WTC11 (cell line): ENCODE data around the gene PRKAG2. TPM values are rescaled to one million over a fixed set of nuclear protein-coding genes. Genes with fewer than 3 reads are reported as not detected.

Source experiments
- ATAC-seq: fragments of 200-7000 bp; cut with Tn5 transposase; 2 replicates; pipeline ENCODE4 v1.10.0; 2021; ENCODE audit warnings: mild to moderate bottlenecking, moderate library complexity
- CTCF ChIA-PET: fragments of 300-600 bp; sonication (Branson Sonifier 250); formaldehyde crosslinking; loops from one replicate; lab custom pipeline; 2021; ENCODE audit warnings: antibody characterized with exemption; lab: Charles Lee
- POLR2A ChIA-PET: fragments of 350-600 bp; sonication (Branson Sonifier 250); formaldehyde crosslinking; loops from one replicate; lab custom pipeline; 2021; ENCODE audit warnings: antibody characterized with exemption; lab: Charles Lee
- DNase-seq: peaks from one replicate; pipeline ENCODE4 v3.0.0; 2021; ENCODE audit warnings: low spot score
- H3K27ac Mint-ChIP-seq: 2 replicates; pipeline ENCODE4 v1.8.0; 2021; ENCODE audit warnings: mixed read lengths
- H3K27me3 Mint-ChIP-seq: 2 replicates; pipeline ENCODE4 v1.8.0; 2021; ENCODE audit warnings: low read depth, mild to moderate bottlenecking, moderate library complexity, mixed read lengths
- H3K36me3 Mint-ChIP-seq: 2 replicates; pipeline ENCODE4 v1.8.0; 2021; ENCODE audit warnings: mixed read lengths
- H3K4me1 Mint-ChIP-seq: 2 replicates; pipeline ENCODE4 v1.8.0; 2022; ENCODE audit warnings: mixed read lengths
- H3K4me3 Mint-ChIP-seq: 2 replicates; pipeline ENCODE4 v1.8.0; 2021; ENCODE audit warnings: mild to moderate bottlenecking, moderate library complexity, mixed read lengths
- H3K9me3 Mint-ChIP-seq: 2 replicates; pipeline ENCODE4 v1.8.0; 2021; ENCODE audit warnings: mixed read lengths
- ATF6 ChIP-seq: sonication (generic); formaldehyde crosslinking; IDR thresholded peaks from 2 replicates; pipeline ENCODE4 v1.8.1; 2023; ENCODE audit warnings: mild to moderate bottlenecking, missing genetic modification reagents
- CBFB ChIP-seq: sonication (generic); formaldehyde crosslinking; IDR thresholded peaks from 2 replicates; pipeline ENCODE4 v1.8.1; 2022; ENCODE audit warnings: mild to moderate bottlenecking, low read depth, missing genetic modification reagents
- ELF4 ChIP-seq: sonication (generic); formaldehyde crosslinking; IDR thresholded peaks from 2 replicates; pipeline ENCODE4 v1.8.1; 2022; ENCODE audit warnings: low read depth, mild to moderate bottlenecking, moderate library complexity, missing genetic modification reagents
- EMX1 ChIP-seq: fragments of 250-450 bp; sonication (Bioruptor Pico); IDR thresholded peaks from 2 replicates; pipeline ENCODE4 v1.8.0; 2021; ENCODE audit warnings: mild to moderate bottlenecking
- ERG ChIP-seq: fragments of 250-450 bp; sonication (Bioruptor Pico); IDR thresholded peaks from 2 replicates; pipeline ENCODE4 v1.8.0; 2021; ENCODE audit warnings: mild to moderate bottlenecking
- ETV6 ChIP-seq: sonication (generic); formaldehyde crosslinking; IDR thresholded peaks from 2 replicates; pipeline ENCODE4 v1.8.1; 2022; ENCODE audit warnings: mild to moderate bottlenecking, missing genetic modification reagents
- GABPB1 ChIP-seq: sonication (generic); formaldehyde crosslinking; IDR thresholded peaks from 2 replicates; pipeline ENCODE4 v1.8.1; 2023; ENCODE audit warnings: mild to moderate bottlenecking, missing genetic modification reagents
- IRF2 ChIP-seq: sonication (generic); formaldehyde crosslinking; IDR thresholded peaks from 2 replicates; pipeline ENCODE4 v1.8.0; 2022; ENCODE audit warnings: low read depth, missing genetic modification reagents, borderline replicate concordance
- NFATC4 ChIP-seq: fragments of 250-450 bp; sonication (Bioruptor Pico); IDR thresholded peaks from 2 replicates; pipeline ENCODE4 v1.9.0; 2021; ENCODE audit warnings: mild to moderate bottlenecking
- PRRX2 ChIP-seq: fragments of 250-450 bp; sonication (Bioruptor Pico); IDR thresholded peaks from 2 replicates; pipeline ENCODE4 v1.8.0; 2021; ENCODE audit warnings: mild to moderate bottlenecking
- RELA ChIP-seq: sonication (generic); formaldehyde crosslinking; IDR thresholded peaks from 2 replicates; pipeline ENCODE4 v1.8.1; 2022; ENCODE audit warnings: missing genetic modification reagents, mild to moderate bottlenecking, borderline replicate concordance
- ZBTB21 ChIP-seq: sonication (generic); formaldehyde crosslinking; IDR thresholded peaks from 2 replicates; pipeline ENCODE4 v1.8.1; 2023; ENCODE audit warnings: mild to moderate bottlenecking, missing genetic modification reagents, borderline replicate concordance
- ZMAT4 ChIP-seq: fragments of 250-450 bp; sonication (Bioruptor Pico); IDR thresholded peaks from 2 replicates; pipeline ENCODE4 v1.9.0; 2021; ENCODE audit warnings: mild to moderate bottlenecking
- ZNF219 ChIP-seq: sonication (generic); formaldehyde crosslinking; IDR thresholded peaks from 2 replicates; pipeline ENCODE4 v1.8.0; 2023; ENCODE audit warnings: missing genetic modification reagents, mild to moderate bottlenecking, borderline replicate concordance
- ZNF512 ChIP-seq: sonication (generic); formaldehyde crosslinking; IDR thresholded peaks from 2 replicates; pipeline ENCODE4 v1.8.1; 2022; ENCODE audit warnings: missing genetic modification reagents, borderline replicate concordance
- total RNA-seq: library from RNA; stranded (reverse); gene quantifications from 3 replicates; pipeline ENCODE4 v1.2.3, GENCODE V29; 2021

Gene PRKAG2
- total RNA-seq, 1 experiment from 2014 or later: 20.3 TPM

GRCh38 chr7:151682831-151683614 lies 193.9 kb downstream of the PRKAG2 start (continued):
- no peak for TF ChIP-seq ATF6 (CRISPR knock-in tag)

- H3K36me3 Mint-ChIP-seq: no peaks in the 10 kb centered on the region
- TF ChIP-seq IRF2 (CRISPR knock-in tag) (no peak), PRRX2 (CRISPR knock-in tag) (no peak), NFATC4 (no peak), EMX1 (CRISPR knock-in tag) (no peak), ERG (CRISPR knock-in tag) (no peak), GABPB1 (CRISPR knock-in tag) (no peak), ZMAT4 (CRISPR knock-in tag) (no peak), RELA (CRISPR knock-in tag) (no peak), ZNF512 (no peak), CBFB (CRISPR knock-in tag) (no peak), ZBTB21 (CRISPR knock-in tag) (no peak), ETV6 (no peak), ELF4 (CRISPR knock-in tag) (no peak), ZNF219 (CRISPR knock-in tag) (no peak)
- H3K27ac Mint-ChIP-seq: no peak overlapping the region
- H3K4me1 Mint-ChIP-seq: peaks cover 13% of the 10 kb centered on the region
- no peaks in the 10 kb centered on the region for H3K27me3 Mint-ChIP-seq
- POLR2A ChIA-PET: no interaction called here
- ATAC-seq: no peak
- H3K4me3 Mint-ChIP-seq: no peak overlapping the region
- CTCF ChIA-PET: interaction anchor here (0.8 to 1.7 kb wide), 2 partner anchors 8 to 51 kb away, joined by 3 to 4 read pairs; no protein-coding TSS in a partner anchor
- no peaks in the 10 kb centered on the region for H3K9me3 Mint-ChIP-seq
- DNase-seq: no peak
Measured at GRCh38 chr7:151681726-151682125, 195.2 kb downstream of the PRKAG2 start.

- POLR2A ChIA-PET: no interaction called here
- Mint-ChIP-seq H3K4me3 (no peak overlapping the region), H3K9me3 (no peaks in the 10 kb centered on the region), H3K27me3 (no peaks in the 10 kb centered on the region), H3K4me1 (peaks cover 7% of the 10 kb centered on the region), H3K27ac (no peak overlapping the region), H3K36me3 (no peaks in the 10 kb centered on the region)
- TF ChIP-seq EMX1 (CRISPR knock-in tag): no peak
- DNase-seq (no peak), ATAC-seq (no peak)
- CTCF ChIA-PET: interaction anchor here (1.7 kb wide), 1 partner anchor 50 kb away, joined by 4 read pairs; no protein-coding TSS in a partner anchor
Measured at GRCh38 chr7:151680810-151681209, 196.1 kb downstream of the PRKAG2 start.
